Activated T-helper 17 cell treated with anti-CD3 and anti-CD28 coated beads, Interleukin-2, amount 50 U/mL, for 72 hours (primary cell): Measurements from ENCODE around the gene DNM3. TPM values are rescaled to one million over a fixed set of nuclear protein-coding genes. Genes with fewer than 3 reads are reported as not detected.
"Not testable (repeated sequence)": the region's sequence is repeated elsewhere in the genome, so short reads cannot be mapped to it uniquely, and the experiment has no call there.

Experiments used
- ATAC-seq: fragments of 150-1000 bp; cut with Tn5 transposase; replicated peaks from 2 replicates; pipeline ENCODE4 v1.10.0; 2021; ENCODE audit warnings: mild to moderate bottlenecking, moderate library complexity
- H3K27ac Mint-ChIP-seq: one replicate; pipeline ENCODE4 v1.8.0; 2022; ENCODE audit warnings: mixed read lengths
- H3K27me3 Mint-ChIP-seq: one replicate; pipeline ENCODE4 v1.8.0; 2022; ENCODE audit warnings: mixed read lengths
- H3K36me3 Mint-ChIP-seq: one replicate; pipeline ENCODE4 v1.8.0; 2022; ENCODE audit warnings: low read depth, mild to moderate bottlenecking, mixed read lengths
- H3K4me1 Mint-ChIP-seq: one replicate; pipeline ENCODE4 v1.8.0; 2022; ENCODE audit warnings: mixed read lengths
- H3K4me3 Mint-ChIP-seq: one replicate; pipeline ENCODE4 v1.8.0; 2022; ENCODE audit warnings: mild to moderate bottlenecking, mixed read lengths
- H3K9me3 Mint-ChIP-seq: one replicate; pipeline ENCODE4 v1.8.0; 2022; ENCODE audit warnings: mixed read lengths
- total RNA-seq, 2 donors: library from RNA; stranded (reverse); gene quantifications; one replicate each; pipeline ENCODE4 v1.2.3, GENCODE V29; 2022

Gene DNM3
- total RNA-seq, 2 donors from 2014 or later, result 3.0 to 5.8 TPM

DNA sequence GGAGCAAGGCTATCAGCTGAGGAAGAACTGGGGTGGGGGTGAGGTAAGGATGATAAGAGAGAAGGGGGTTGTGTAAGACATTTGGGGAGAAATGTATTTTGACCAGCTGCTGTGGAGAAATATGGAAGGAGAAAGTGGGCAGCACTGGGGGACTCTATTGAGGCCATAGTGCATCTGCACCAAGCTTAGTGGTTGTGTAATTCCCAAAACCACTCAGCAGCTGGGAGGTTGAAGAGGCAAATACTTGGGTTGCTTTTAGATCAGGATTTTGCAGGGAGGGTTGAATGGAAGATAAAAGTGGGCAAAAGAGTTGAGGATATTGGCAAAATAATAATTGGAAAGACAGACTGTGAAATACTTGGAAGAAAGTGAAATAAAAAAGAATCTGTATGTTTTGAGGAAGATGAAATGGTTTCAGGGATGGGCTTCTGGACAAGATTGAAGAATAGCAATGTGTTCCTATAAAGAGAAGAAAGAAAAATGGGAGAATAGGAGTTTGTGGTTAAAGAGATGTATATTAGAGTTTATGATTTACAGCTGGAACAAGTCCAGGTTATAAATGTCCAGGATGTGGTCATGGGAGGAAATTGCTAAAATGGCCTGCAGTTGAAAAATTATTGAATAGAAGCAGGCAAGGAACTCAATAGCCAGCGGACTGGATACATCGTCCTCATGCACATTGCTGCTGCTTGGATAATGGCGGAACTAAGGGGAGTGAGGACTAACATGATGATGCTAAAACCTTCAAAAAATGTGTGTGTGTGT lies 162.7 kb downstream of the DNM3 start:
- H3K27ac Mint-ChIP-seq, result no peak overlapping the region
- ATAC-seq, result no peak
- no peak overlapping the region for H3K4me3 Mint-ChIP-seq
- no peaks in the 10 kb centered on the region for H3K9me3 Mint-ChIP-seq
- no peaks in the 10 kb centered on the region for H3K36me3 Mint-ChIP-seq
- no peaks in the 10 kb centered on the region for H3K27me3 Mint-ChIP-seq
- H3K4me1 Mint-ChIP-seq, result no peaks in the 10 kb centered on the region

DNA sequence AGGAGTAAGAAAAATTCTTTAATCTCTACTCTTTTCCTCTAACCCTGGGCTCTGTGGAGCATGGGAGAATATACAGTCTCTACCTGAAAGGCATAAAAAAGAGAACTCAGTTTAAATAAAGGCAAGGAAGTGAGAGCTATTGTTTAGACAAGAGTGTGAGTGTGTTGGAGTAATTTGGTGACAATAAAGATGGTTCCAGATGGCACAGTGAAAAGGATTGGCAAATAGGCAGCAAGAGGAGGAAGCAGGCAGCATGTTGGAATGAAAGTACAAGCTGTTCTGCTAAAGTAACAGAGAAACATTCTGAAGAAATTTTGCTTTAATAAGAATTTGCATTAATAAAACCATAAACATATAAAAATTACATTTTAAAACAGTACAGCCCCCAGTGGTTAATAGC lies 163.4 kb downstream of the DNM3 start:
- no peak for ATAC-seq
- Mint-ChIP-seq H3K9me3 (no peaks in the 10 kb centered on the region), H3K27ac (no peak overlapping the region), H3K36me3 (no peaks in the 10 kb centered on the region), H3K27me3 (no peaks in the 10 kb centered on the region), H3K4me1 (no peaks in the 10 kb centered on the region), H3K4me3 (no peak overlapping the region)

- ATAC-seq, result no peak
- H3K9me3 Mint-ChIP-seq, result no peaks in the 10 kb centered on the region
- H3K4me3 Mint-ChIP-seq, result no peak overlapping the region
- no peaks in the 10 kb centered on the region for H3K4me1 Mint-ChIP-seq
- H3K27ac Mint-ChIP-seq, result no peak overlapping the region
- H3K36me3 Mint-ChIP-seq, result no peaks in the 10 kb centered on the region
- no peaks in the 10 kb centered on the region for H3K27me3 Mint-ChIP-seq
Observed at GRCh38 chr1:172005856-172006255, 164.6 kb downstream of the DNM3 start.

- ATAC-seq, result no peak
- H3K9me3 Mint-ChIP-seq, result no peaks in the 10 kb centered on the region
- no peak overlapping the region for H3K27ac Mint-ChIP-seq
- no peaks in the 10 kb centered on the region for H3K27me3 Mint-ChIP-seq
- no peaks in the 10 kb centered on the region for H3K36me3 Mint-ChIP-seq
- no peak overlapping the region for H3K4me3 Mint-ChIP-seq
- no peaks in the 10 kb centered on the region for H3K4me1 Mint-ChIP-seq
Observed at GRCh38 chr1:172006660-172007059, 165.4 kb downstream of the DNM3 start.

- Mint-ChIP-seq H3K9me3 (no peaks in the 10 kb centered on the region), H3K4me1 (no peaks in the 10 kb centered on the region), H3K4me3 (no peak overlapping the region), H3K36me3 (no peaks in the 10 kb centered on the region), H3K27ac (no peak overlapping the region), H3K27me3 (peaks cover 20% of the 10 kb centered on the region)
- ATAC-seq, result no peak
Observed at GRCh38 chr1:172018727-172019311, 177.5 kb downstream of the DNM3 start.

DNA sequence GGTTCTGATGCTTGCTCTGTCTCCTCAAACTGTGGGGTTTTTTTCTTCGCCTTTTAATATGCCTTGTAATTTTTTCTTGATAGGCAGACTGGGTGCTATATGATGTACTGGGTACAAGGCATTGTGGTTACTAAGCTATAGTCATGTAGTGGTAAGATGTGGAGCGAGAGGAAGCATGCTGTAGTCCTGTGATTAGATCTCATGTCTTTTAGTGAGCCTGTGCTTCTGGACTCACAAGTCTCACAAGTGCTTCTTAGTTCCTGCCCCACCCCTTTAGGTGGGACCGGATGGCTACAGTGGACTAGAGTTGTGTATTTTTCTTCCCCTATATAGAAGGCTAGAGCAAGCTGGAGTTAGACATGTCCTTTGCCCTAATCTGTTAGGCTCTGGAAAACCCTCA lies 178.7 kb downstream of the DNM3 start:
- ATAC-seq, result no peak
- H3K4me3 Mint-ChIP-seq, result no peak overlapping the region
- no peaks in the 10 kb centered on the region for H3K9me3 Mint-ChIP-seq
- no peaks in the 10 kb centered on the region for H3K4me1 Mint-ChIP-seq
- no peaks in the 10 kb centered on the region for H3K36me3 Mint-ChIP-seq
- H3K27ac Mint-ChIP-seq, result no peak overlapping the region
- H3K27me3 Mint-ChIP-seq, result peaks cover 20% of the 10 kb centered on the region

DNA sequence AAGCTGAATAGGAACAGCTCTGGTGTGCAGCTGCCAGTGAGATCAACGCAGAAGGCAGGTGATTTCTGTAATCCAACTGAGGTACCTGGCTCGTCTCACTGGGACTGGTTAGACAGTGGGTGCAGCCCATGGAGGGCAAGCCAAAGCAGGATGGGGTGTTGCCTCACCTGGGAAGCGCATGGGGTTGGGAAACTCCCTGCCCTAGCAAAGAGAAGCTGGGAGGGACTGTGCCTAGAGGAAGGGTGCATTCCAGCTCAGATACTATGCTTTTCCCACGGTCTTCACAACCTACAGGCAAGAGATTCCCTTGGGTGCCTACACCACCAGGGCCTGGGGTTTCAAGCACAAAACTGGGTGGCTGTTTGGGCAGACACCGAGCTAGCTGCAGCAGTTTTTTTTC lies 183.2 kb downstream of the DNM3 start:
- no peaks in the 10 kb centered on the region for H3K9me3 Mint-ChIP-seq
- no peaks in the 10 kb centered on the region for H3K36me3 Mint-ChIP-seq
- H3K4me1 Mint-ChIP-seq, result no peaks in the 10 kb centered on the region
- peaks cover 16% of the 10 kb centered on the region for H3K27me3 Mint-ChIP-seq
- ATAC-seq, result no peak
- no peak overlapping the region for H3K27ac Mint-ChIP-seq
- H3K4me3 Mint-ChIP-seq, result no peak overlapping the region

DNA sequence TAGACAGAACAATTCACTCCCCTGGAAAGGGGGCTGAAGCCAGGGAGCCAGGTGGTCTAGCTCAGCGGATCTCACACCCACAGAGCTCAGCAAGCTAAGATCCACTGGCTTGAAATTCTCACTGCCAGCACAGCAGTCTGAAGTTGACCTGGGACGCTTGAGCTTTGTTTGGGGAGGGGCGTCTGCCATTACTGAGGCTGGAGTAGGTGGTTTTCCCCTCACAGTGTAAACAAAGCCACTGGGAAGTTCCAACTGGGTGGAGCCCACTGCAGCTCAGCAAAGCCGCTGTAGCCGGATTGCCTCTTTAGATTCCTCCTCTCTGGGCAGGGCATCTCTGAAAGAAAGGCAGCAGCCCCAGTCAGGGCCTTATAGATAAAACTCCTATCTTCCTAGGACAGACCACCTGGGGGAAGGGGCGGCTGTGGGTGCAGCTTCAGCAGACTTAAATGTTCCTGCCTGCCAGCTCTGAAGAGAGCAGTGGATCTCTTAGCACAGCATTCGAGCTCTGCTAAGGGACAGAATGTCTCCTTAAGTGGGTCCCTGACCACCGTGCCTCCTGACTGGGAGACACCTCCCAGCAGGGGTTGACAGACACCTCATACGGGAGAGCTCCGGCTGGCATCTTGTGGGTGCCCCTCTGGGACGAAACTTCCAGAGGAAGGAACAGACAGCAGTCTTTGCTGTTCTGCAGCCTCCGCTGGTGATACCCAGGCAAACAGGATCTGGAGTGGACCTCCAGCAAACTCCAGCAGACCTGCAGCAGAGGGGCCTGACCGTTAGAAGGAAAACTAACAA lies 183.8 kb downstream of the DNM3 start:
- H3K27me3 Mint-ChIP-seq, result peaks cover 11% of the 10 kb centered on the region
- H3K4me3 Mint-ChIP-seq, H3K9me3 Mint-ChIP-seq, H3K4me1 Mint-ChIP-seq, H3K36me3 Mint-ChIP-seq, H3K27ac Mint-ChIP-seq, ATAC-seq: not testable (repeated sequence)

DNA sequence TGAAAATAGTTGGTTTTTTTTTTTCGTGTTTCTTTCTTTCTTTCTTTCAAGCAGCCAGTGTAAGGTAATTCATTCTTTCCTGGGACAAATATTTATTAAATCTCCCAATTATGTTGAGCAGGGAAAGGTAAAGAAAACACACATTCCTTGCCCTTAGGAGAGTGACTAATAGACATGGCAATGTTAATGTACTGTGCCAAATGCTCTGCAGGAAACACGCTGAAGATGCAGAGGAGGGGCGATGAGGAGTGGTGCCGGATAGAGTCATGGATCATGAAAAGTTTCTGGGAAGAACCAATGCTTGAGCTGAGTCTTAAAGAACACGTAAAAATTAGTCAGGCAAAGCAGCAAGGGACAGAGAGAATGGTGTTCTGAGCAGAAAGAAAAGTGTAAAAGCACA lies 199.2 kb downstream of the DNM3 start:
- H3K9me3 Mint-ChIP-seq, result no peaks in the 10 kb centered on the region
- no peak for ATAC-seq
- no peaks in the 10 kb centered on the region for H3K36me3 Mint-ChIP-seq

GRCh38 chr1:172041102-172041501 lies 199.8 kb downstream of the DNM3 start:
- Mint-ChIP-seq H3K27ac (no peak overlapping the region), H3K36me3 (no peaks in the 10 kb centered on the region), H3K27me3 (no peaks in the 10 kb centered on the region), H3K9me3 (no peaks in the 10 kb centered on the region), H3K4me1 (no peaks in the 10 kb centered on the region), H3K4me3 (no peak overlapping the region)
- no peak for ATAC-seq

More for the DNA sequence above, 199.2 kb downstream of the DNM3 start:
- Mint-ChIP-seq H3K4me3 (no peak overlapping the region), H3K27ac (no peak overlapping the region), H3K27me3 (no peaks in the 10 kb centered on the region), H3K4me1 (no peaks in the 10 kb centered on the region)

- Mint-ChIP-seq H3K36me3 (no peaks in the 10 kb centered on the region), H3K27ac (no peak overlapping the region), H3K9me3 (no peaks in the 10 kb centered on the region), H3K27me3 (no peaks in the 10 kb centered on the region), H3K4me1 (no peaks in the 10 kb centered on the region), H3K4me3 (no peak overlapping the region)
- no peak for ATAC-seq
Observed at GRCh38 chr1:172041742-172042141, 200.4 kb downstream of the DNM3 start.

DNA sequence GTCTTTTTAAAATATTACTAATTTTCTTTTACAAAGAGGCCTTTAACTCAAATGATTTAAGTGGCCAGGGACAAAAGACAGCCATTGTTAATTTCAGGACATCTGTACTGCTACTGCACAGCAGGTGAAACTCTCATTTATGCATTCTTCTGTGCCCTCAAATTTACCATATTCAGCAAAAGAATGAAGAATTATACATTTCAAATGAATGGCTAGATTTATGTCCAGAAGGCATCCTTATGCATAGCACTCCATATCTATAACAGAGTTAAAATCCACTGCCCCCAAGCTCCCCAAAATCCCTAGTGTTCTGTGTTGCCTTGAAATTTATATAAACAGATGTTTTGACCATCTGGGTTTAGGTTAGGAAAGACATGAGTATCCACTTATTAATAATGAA lies 202.6 kb downstream of the DNM3 start:
- H3K4me3 Mint-ChIP-seq, result no peak overlapping the region
- ATAC-seq, result no peak
- no peaks in the 10 kb centered on the region for H3K9me3 Mint-ChIP-seq
- no peak overlapping the region for H3K27ac Mint-ChIP-seq
- no peaks in the 10 kb centered on the region for H3K27me3 Mint-ChIP-seq
- no peaks in the 10 kb centered on the region for H3K36me3 Mint-ChIP-seq
- H3K4me1 Mint-ChIP-seq, result no peaks in the 10 kb centered on the region

DNA sequence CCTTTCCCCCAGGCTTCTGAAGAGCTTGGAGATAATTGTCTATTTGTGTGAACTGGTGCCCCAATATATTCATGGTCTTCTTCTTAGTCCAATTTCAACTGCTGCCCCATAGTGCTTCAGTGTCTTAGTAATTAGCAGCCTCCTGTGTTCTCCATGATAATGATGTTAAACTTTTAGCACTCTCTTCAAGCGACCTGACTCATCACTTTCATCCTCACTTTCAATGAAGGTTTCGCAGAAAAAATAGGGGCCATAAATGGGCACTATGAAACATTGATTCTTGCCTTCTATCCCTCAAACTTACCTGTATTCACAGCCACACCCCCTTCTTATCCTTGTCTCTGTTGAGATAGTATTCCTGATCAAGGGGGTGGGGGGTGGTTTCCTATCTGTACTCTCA lies 210.6 kb downstream of the DNM3 start:
- H3K27ac Mint-ChIP-seq, result no peak overlapping the region
- ATAC-seq, result no peak
- H3K27me3 Mint-ChIP-seq, result no peaks in the 10 kb centered on the region
- H3K9me3 Mint-ChIP-seq, result no peaks in the 10 kb centered on the region
- H3K4me3 Mint-ChIP-seq, result no peak overlapping the region
- H3K4me1 Mint-ChIP-seq, result no peaks in the 10 kb centered on the region
- H3K36me3 Mint-ChIP-seq, result no peaks in the 10 kb centered on the region

DNA sequence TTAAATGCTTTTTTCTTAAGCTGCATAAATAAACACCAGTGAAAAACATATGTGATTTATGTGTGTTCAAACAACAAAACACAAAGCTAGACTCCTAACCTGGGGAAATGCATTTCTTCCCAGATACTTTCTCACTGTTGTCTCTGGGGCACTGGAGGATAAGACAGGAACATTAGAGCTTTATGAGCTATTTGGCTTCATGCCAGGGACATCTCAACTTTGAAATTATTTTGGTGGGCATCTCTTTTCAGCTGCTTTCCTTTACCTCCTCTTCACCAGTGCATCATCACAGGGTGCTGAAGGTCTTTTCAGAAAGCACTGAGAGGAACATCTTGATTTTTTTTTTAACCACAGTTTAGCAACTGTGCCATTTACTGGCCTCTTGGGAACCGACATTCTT lies 212.9 kb downstream of the DNM3 start:
- no peak for ATAC-seq
- Mint-ChIP-seq H3K4me3 (no peak overlapping the region), H3K27ac (no peak overlapping the region), H3K36me3 (no peaks in the 10 kb centered on the region), H3K9me3 (no peaks in the 10 kb centered on the region), H3K27me3 (no peaks in the 10 kb centered on the region), H3K4me1 (no peaks in the 10 kb centered on the region)

GRCh38 chr1:172055816-172056419 lies 214.6 kb downstream of the DNM3 start:
- H3K27me3 Mint-ChIP-seq, ATAC-seq, H3K36me3 Mint-ChIP-seq, H3K4me1 Mint-ChIP-seq, H3K4me3 Mint-ChIP-seq, H3K9me3 Mint-ChIP-seq, H3K27ac Mint-ChIP-seq: not testable (repeated sequence)
